SK-N-DZ (cell line): Measurements from ENCODE around the gene CRYBG1.
"Not testable (repeated sequence)": the region's sequence is repeated elsewhere in the genome, so short reads cannot be mapped to it uniquely, and the experiment has no call there.

Source experiments
- DNase-seq: peaks from one replicate; pipeline ENCODE4 v3.0.0-alpha.2; 2015; ENCODE audit warnings: low spot score

Gene CRYBG1

GRCh38 chr6:106508277-106508676, 147.8 kb downstream of the CRYBG1 start:
- no peak for DNase-seq

- no peak for DNase-seq
These were observed 148.3 kb downstream of the CRYBG1 start for GRCh38 chr6:106508834-106509233.

- DNase-seq: peak; percentile 21
These were observed 149.0 kb downstream of the CRYBG1 start for GRCh38 chr6:106509420-106510089.

- no peak for DNase-seq
These were observed 149.8 kb downstream of the CRYBG1 start for GRCh38 chr6:106510090-106510970.

GRCh38 chr6:106511288-106512047, 151.0 kb downstream of the CRYBG1 start:
- no peak for DNase-seq

GRCh38 chr6:106512048-106512967, 151.8 kb downstream of the CRYBG1 start:
- no peak for DNase-seq

- no peak for DNase-seq
These were observed 152.6 kb downstream of the CRYBG1 start for GRCh38 chr6:106512968-106513574.

GRCh38 chr6:106513808-106514582, 153.5 kb downstream of the CRYBG1 start:
- DNase-seq: no peak

GRCh38 chr6:106514583-106514885, 154.0 kb downstream of the CRYBG1 start:
- DNase-seq: no peak

- not testable (repeated sequence) for DNase-seq
These were observed 155.1 kb downstream of the CRYBG1 start for GRCh38 chr6:106515582-106515981.

GRCh38 chr6:106516616-106517015, 156.1 kb downstream of the CRYBG1 start:
- no peak for DNase-seq

GRCh38 chr6:106517706-106518105, 157.2 kb downstream of the CRYBG1 start:
- no peak for DNase-seq

- no peak for DNase-seq
These were observed 158.2 kb downstream of the CRYBG1 start for GRCh38 chr6:106518748-106519147.

- no peak for DNase-seq
These were observed 159.2 kb downstream of the CRYBG1 start for GRCh38 chr6:106519460-106520394.

GRCh38 chr6:106520711-106521401, 160.3 kb downstream of the CRYBG1 start:
- no peak for DNase-seq

- DNase-seq: no peak
These were observed 162.2 kb downstream of the CRYBG1 start for GRCh38 chr6:106522562-106523250.

GRCh38 chr6:106525107-106525881, 164.8 kb downstream of the CRYBG1 start:
- DNase-seq: no peak
